Measurements from ENCODE around the gene LIX1.

Gene LIX1

DNA sequence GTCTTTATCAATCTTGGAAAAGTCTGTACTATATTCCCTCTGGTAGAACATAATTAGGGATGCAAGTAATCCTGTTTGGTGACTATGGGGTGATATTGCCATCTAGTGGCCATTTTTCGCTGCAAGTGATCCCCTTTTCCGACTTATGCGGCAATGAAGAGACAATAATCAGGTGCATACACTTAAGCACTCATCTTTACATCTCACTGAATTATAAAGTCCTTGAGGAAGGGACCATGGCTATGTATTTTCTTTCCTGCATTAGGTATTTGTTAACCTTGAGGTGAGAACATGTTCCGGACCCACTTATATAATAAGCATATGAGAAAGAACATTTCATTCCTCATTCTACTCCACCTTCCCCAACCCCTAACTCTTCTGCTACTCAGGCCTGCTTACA lies 19.6 kb upstream of the LIX1 start:
- H3K4me2 ChIP-seq (ENCODE audit: low read length) = no peak overlapping the region
- H3K9me3 ChIP-seq (ENCODE audit: control insufficient read depth, insufficient read depth, low read length) = peaks cover 11% of the 10 kb centered on the region; the same call in 1 of the 2 replicates
- H3K9me2 ChIP-seq (replicated peaks; ENCODE audit: control insufficient read depth, low read length) = no peaks in the 10 kb centered on the region
- peaks cover 19% of the 10 kb centered on the region for H3F3A ChIP-seq (ENCODE audit: control insufficient read depth, insufficient read depth)
- H3K27ac ChIP-seq (ENCODE audit: low read depth, low read length) = no peak overlapping the region
- no peaks in the 10 kb centered on the region for H4K20me1 ChIP-seq (ENCODE audit: control insufficient read depth, insufficient read depth, low read depth, low read length)
- no peaks in the 10 kb centered on the region for H3K4me1 ChIP-seq (ENCODE audit: control insufficient read depth, low read length)
- no peaks in the 10 kb centered on the region for H3K79me2 ChIP-seq (ENCODE audit: control insufficient read depth, low read length)
- no peak overlapping the region for H3K4me3 ChIP-seq (ENCODE audit: low read length)
- H3K27me3 ChIP-seq (ENCODE audit: control insufficient read depth, low read length) = no peaks in the 10 kb centered on the region
- TF ChIP-seq EZH2phosphoT487 (IDR thresholded peaks at IDR 0.05; ENCODE audit: borderline replicate concordance, low read length) = no peak
- TF ChIP-seq CTCF (IDR thresholded peaks at IDR 0.05; ENCODE audit: low read depth, low read length, poor library complexity, severe bottlenecking) = peak; percentile 94
- peaks cover 65% of the 10 kb centered on the region for H3K36me3 ChIP-seq (ENCODE audit: control insufficient read depth, low read length)

- Histone ChIP-seq H3K9me3 (ENCODE audit: control insufficient read depth, insufficient read depth, low read length) (peaks cover 11% of the 10 kb centered on the region; the same call in 1 of the 2 replicates), H3K27me3 (ENCODE audit: control insufficient read depth, low read length) (no peaks in the 10 kb centered on the region), H3F3A (ENCODE audit: control insufficient read depth, insufficient read depth) (peaks cover 3% of the 10 kb centered on the region; the same call in 1 of the 2 replicates), H3K4me2 (ENCODE audit: low read length) (no peak overlapping the region), H3K27ac (ENCODE audit: low read depth, low read length) (no peak overlapping the region), H3K9me2 (replicated peaks; ENCODE audit: control insufficient read depth, low read length) (no peaks in the 10 kb centered on the region), H3K79me2 (ENCODE audit: control insufficient read depth, low read length) (no peaks in the 10 kb centered on the region), H3K4me1 (ENCODE audit: control insufficient read depth, low read length) (no peaks in the 10 kb centered on the region), H3K36me3 (ENCODE audit: control insufficient read depth, low read length) (peaks cover 31% of the 10 kb centered on the region), H4K20me1 (ENCODE audit: control insufficient read depth, insufficient read depth, low read depth, low read length) (no peaks in the 10 kb centered on the region), H3K4me3 (ENCODE audit: low read length) (no peak overlapping the region)
- TF ChIP-seq CTCF (IDR thresholded peaks at IDR 0.05; ENCODE audit: low read depth, low read length, poor library complexity, severe bottlenecking) (no peak), EZH2phosphoT487 (IDR thresholded peaks at IDR 0.05; ENCODE audit: borderline replicate concordance, low read length) (no peak)
Observed at GRCh38 chr5:97157689-97158088, 15.3 kb upstream of the LIX1 start.

DNA sequence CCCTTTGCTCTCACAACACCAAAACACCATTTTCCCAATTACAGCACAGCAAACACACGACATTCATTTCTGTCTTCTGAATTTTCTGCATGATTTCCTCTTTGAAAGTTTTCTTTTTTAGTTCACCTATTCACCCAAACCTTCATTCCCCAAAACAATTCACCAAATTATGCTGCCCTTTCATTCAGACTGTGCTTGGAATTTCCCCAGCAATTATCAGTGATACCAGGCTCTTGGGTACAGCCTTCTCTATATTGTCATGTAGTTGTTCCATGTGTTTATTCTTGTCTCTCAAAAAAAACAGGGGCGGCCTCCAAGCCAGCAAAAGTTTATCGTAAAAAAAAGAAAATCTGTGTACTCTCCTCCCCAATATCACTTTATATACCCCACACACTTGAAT lies 9.0 kb upstream of the LIX1 start:
- TF ChIP-seq CTCF (IDR thresholded peaks at IDR 0.05; ENCODE audit: low read depth, low read length, poor library complexity, severe bottlenecking) (no peak), EZH2phosphoT487 (IDR thresholded peaks at IDR 0.05; ENCODE audit: borderline replicate concordance, low read length) (no peak)
- no peaks in the 10 kb centered on the region for H3F3A ChIP-seq (ENCODE audit: control insufficient read depth, insufficient read depth)
- no peaks in the 10 kb centered on the region for H3K79me2 ChIP-seq (ENCODE audit: control insufficient read depth, low read length)

More for the DNA sequence above, 9.0 kb upstream of the LIX1 start:
- Histone ChIP-seq H3K27ac (ENCODE audit: low read depth, low read length) (no peak overlapping the region), H3K36me3 (ENCODE audit: control insufficient read depth, low read length) (no peaks in the 10 kb centered on the region), H3K9me3 (ENCODE audit: control insufficient read depth, insufficient read depth, low read length) (no peaks in the 10 kb centered on the region), H4K20me1 (ENCODE audit: control insufficient read depth, insufficient read depth, low read depth, low read length) (no peaks in the 10 kb centered on the region), H3K27me3 (ENCODE audit: control insufficient read depth, low read length) (no peaks in the 10 kb centered on the region), H3K4me3 (ENCODE audit: low read length) (no peak overlapping the region), H3K4me2 (ENCODE audit: low read length) (no peak overlapping the region), H3K4me1 (ENCODE audit: control insufficient read depth, low read length) (no peaks in the 10 kb centered on the region), H3K9me2 (replicated peaks; ENCODE audit: control insufficient read depth, low read length) (no peaks in the 10 kb centered on the region)
